Trophoblast cell (in vitro differentiated cells and primary cell): ENCODE data around the gene GOLGA8S.

Experiments used
- DNase-seq, 2 donors: peaks; one replicate each; pipeline ENCODE4 v3.0.0-alpha.2; 2016
- H2AFZ ChIP-seq: 2 replicates; pipeline ENCODE4 v1.6.1; 2013; ENCODE audit warnings: low read length, moderate library complexity, mild to moderate bottlenecking; ENCODE audit not compliant: insufficient read depth, poor library complexity
- H2AK5ac ChIP-seq: 2 replicates; pipeline ENCODE4 v1.6.1; 2013; ENCODE audit warnings: mild to moderate bottlenecking, low read length
- H2BK120ac ChIP-seq: 2 replicates; pipeline ENCODE4 v1.6.1; 2013; ENCODE audit warnings: low read length, mild to moderate bottlenecking, moderate library complexity; ENCODE audit not compliant: insufficient read depth, poor library complexity
- H2BK12ac ChIP-seq: 2 replicates; pipeline ENCODE4 v1.6.1; 2013; ENCODE audit warnings: mild to moderate bottlenecking, low read length, moderate library complexity
- H2BK5ac ChIP-seq: 2 replicates; pipeline ENCODE4 v1.6.1; 2013; ENCODE audit warnings: low read length, low read depth, moderate library complexity, mild to moderate bottlenecking; ENCODE audit not compliant: poor library complexity
- H3K14ac ChIP-seq: 2 replicates; pipeline ENCODE4 v1.6.1; 2013; ENCODE audit warnings: mild to moderate bottlenecking, low read length
- H3K18ac ChIP-seq: 2 replicates; pipeline ENCODE4 v1.6.1; 2013; ENCODE audit warnings: mild to moderate bottlenecking, low read length
- H3K23ac ChIP-seq: 2 replicates; pipeline ENCODE4 v1.6.1; 2013; ENCODE audit warnings: low read length
- H3K27ac ChIP-seq: 2 replicates; pipeline ENCODE4 v1.5.1; 2013; ENCODE audit warnings: low read depth, mild to moderate bottlenecking, inconsistent platforms, low read length, moderate library complexity
- H3K27me3 ChIP-seq: 2 replicates; pipeline ENCODE4 v1.6.1; 2013; ENCODE audit warnings: inconsistent platforms, mild to moderate bottlenecking, low read length, moderate library complexity; ENCODE audit not compliant: insufficient read depth
- H3K36me3 ChIP-seq, 2 experiments: 1 replicate in 1 of 2; 2 replicates in 1 of 2; pipeline ENCODE4 v1.6.1; 2013; ENCODE audit warnings: low read length in 2 of 2, mild to moderate bottlenecking in 2 of 2, moderate library complexity in 1 of 2; ENCODE audit not compliant: insufficient read depth in 2 of 2, control insufficient read depth in 1 of 2
- H3K4ac ChIP-seq: 2 replicates; pipeline ENCODE4 v1.6.1; 2013; ENCODE audit warnings: low read depth, mild to moderate bottlenecking, low read length, moderate library complexity
- H3K4me1 ChIP-seq, 2 experiments: 1 replicate in 1 of 2; 2 replicates in 1 of 2; pipeline ENCODE4 v1.6.1; 2013; ENCODE audit warnings: low read length in 2 of 2, mild to moderate bottlenecking in 2 of 2, moderate library complexity in 1 of 2; ENCODE audit not compliant: insufficient read depth in 2 of 2, control insufficient read depth in 1 of 2
- H3K4me2 ChIP-seq: 2 replicates; pipeline ENCODE4 v1.6.1; 2013; ENCODE audit warnings: inconsistent platforms, mild to moderate bottlenecking, low read length, moderate library complexity
- H3K4me3 ChIP-seq: 2 replicates; pipeline ENCODE4 v1.5.1; 2013; ENCODE audit warnings: mild to moderate bottlenecking, low read depth, low read length, inconsistent platforms
- H3K79me1 ChIP-seq: one replicate; pipeline ENCODE4 v1.6.1; 2013; ENCODE audit warnings: low read length
- H3K79me2 ChIP-seq: 2 replicates; pipeline ENCODE4 v1.6.1; 2013; ENCODE audit warnings: low read length, mild to moderate bottlenecking; ENCODE audit not compliant: control insufficient read depth, insufficient read depth, poor library complexity
- H3K9ac ChIP-seq: 2 replicates; pipeline ENCODE4 v1.6.1; 2013; ENCODE audit warnings: mild to moderate bottlenecking, low read length
- H3K9me3 ChIP-seq: 2 replicates; pipeline ENCODE4 v1.6.1; 2013; ENCODE audit warnings: low read depth, mild to moderate bottlenecking, control low read depth, inconsistent platforms, low read length; ENCODE audit not compliant: insufficient read depth
- H4K12ac ChIP-seq: 2 replicates; pipeline ENCODE4 v1.6.1; 2013; ENCODE audit warnings: low read depth, mild to moderate bottlenecking, low read length, moderate library complexity
- H4K8ac ChIP-seq: 2 replicates; pipeline ENCODE4 v1.6.1; 2013; ENCODE audit warnings: low read depth, mild to moderate bottlenecking, low read length, moderate library complexity
- H4K91ac ChIP-seq: one replicate; pipeline ENCODE4 v1.6.1; 2013; ENCODE audit warnings: low read depth, mild to moderate bottlenecking, low read length, moderate library complexity
- WGBS: extraction: QIAGEN DNeasy Blood & Tissue Kit; methylation state at CpG from one replicate; pipeline ENCODE4 v1.1.7; 2013; ENCODE audit warnings: missing lambda C conversion rate; ENCODE audit not compliant: insufficient read length, insufficient coverage; ENCODE audit errors: extremely low coverage; 5-methylcytosine and 5-hydroxymethylcytosine counted together

The GOLGA8S gene

DNA sequence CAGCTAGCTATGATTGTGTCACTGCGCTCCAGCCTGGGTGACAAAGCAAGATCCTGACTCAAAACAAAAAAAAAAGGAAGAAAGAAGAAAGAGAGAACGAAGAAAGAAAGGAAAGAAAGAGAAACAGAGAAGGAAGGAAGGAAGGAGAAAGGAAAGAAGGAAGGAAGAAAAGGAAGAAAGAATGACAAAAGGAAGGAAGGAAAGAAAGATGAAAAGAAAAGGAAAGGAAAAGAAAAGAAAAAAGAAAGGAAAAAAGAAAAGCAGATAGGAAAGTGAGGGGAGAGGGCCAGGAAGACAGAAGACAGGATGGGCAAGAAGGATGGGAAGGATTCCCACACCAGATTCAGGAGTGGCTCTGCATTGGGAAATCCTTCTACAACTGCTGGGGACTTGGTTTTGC is 47.6 kb downstream of the GOLGA8S start:
- no peak overlapping the region for H3K23ac ChIP-seq
- H2BK5ac ChIP-seq: no peak overlapping the region
- H3K79me2 ChIP-seq: no peaks in the 10 kb centered on the region
- H3K27me3 ChIP-seq: no peaks in the 10 kb centered on the region
- H3K27ac ChIP-seq: no peak overlapping the region
- no peak overlapping the region for H3K18ac ChIP-seq
- no peaks in the 10 kb centered on the region for H3K4me1 ChIP-seq
- no peak for DNase-seq
- H2AFZ ChIP-seq: no peak overlapping the region
- H3K4me2 ChIP-seq: no peak overlapping the region
- no peak overlapping the region for H3K4me3 ChIP-seq
- no peak overlapping the region for H4K12ac ChIP-seq
- H3K9me3 ChIP-seq: peaks cover 22% of the 10 kb centered on the region
- no peaks in the 10 kb centered on the region for H3K36me3 ChIP-seq
- no peak overlapping the region for H3K9ac ChIP-seq
- no peak overlapping the region for H2AK5ac ChIP-seq
- H3K14ac ChIP-seq: no peak overlapping the region
- no peaks in the 10 kb centered on the region for H3K79me1 ChIP-seq
- WGBS: no CpG with 5 or more reads among the region's 2 CpGs
- no peak overlapping the region for H3K4ac ChIP-seq
- H2BK12ac ChIP-seq: no peak overlapping the region
- no peak overlapping the region for H2BK120ac ChIP-seq
- no peak overlapping the region for H4K91ac ChIP-seq
- no peak overlapping the region for H4K8ac ChIP-seq

DNA sequence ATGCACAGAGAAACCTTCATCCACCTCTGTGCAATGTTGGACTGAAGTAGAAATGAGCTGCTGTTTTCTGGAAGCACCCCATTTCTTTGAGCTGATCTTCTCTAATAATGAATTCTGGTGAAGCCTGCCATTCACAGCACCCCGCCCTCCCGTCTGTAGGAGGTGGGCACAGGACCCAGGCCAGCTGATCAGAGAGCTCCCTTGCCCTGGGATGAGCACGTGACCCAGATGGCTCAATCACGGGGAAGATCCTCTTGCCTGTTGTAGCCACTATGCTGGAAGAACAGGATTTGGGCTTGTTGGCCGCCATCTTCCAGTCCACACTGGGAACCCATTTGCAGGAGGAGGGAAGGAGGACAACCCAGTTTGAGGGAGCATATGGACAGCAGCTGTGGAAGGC is 48.0 kb downstream of the GOLGA8S start:
- Histone ChIP-seq H3K4ac (no peak overlapping the region), H2AK5ac (no peak overlapping the region)

DNA sequence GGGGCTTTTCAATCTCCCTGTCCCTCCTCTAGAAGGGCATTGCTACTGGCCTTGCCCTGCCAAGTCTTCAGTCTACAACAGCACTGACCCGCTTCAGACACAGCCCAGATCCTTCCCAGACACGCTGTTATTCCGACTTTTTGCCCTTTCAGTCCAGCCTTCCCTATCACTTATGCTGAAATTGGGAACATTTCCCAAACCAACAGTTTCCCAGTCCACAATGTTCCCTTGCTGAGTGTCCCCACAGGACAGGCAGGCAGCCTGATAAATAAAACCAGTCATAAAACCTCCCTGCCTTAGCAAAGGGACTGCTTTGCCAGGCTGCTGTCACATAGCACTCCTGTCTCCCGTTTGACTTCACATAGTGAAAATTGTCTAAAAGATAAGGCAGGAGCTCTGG is 49.0 kb downstream of the GOLGA8S start:
- Histone ChIP-seq H3K79me2 (no peaks in the 10 kb centered on the region), H3K4ac (no peak overlapping the region), H2BK5ac (no peak overlapping the region), H4K12ac (no peak overlapping the region), H3K4me2 (no peak overlapping the region), H3K9me3 (peaks cover 18% of the 10 kb centered on the region), H3K27me3 (no peaks in the 10 kb centered on the region), H2AK5ac (no peak overlapping the region), H3K18ac (no peak overlapping the region), H3K14ac (no peak overlapping the region), H3K36me3 (no peaks in the 10 kb centered on the region), H3K27ac (no peak overlapping the region), H3K4me1 (no peaks in the 10 kb centered on the region), H3K79me1 (no peaks in the 10 kb centered on the region), H2BK120ac (no peak overlapping the region), H3K23ac (no peak overlapping the region), H2AFZ (no peak overlapping the region), H3K4me3 (no peak overlapping the region), H2BK12ac (no peak overlapping the region), H4K8ac (no peak overlapping the region), H4K91ac (no peak overlapping the region), H3K9ac (no peak overlapping the region)
- WGBS: no CpG with 5 or more reads among the region's 4 CpGs
- no peak for DNase-seq

More for the DNA sequence above, 48.0 kb downstream of the GOLGA8S start:
- no peaks in the 10 kb centered on the region for H3K27me3 ChIP-seq
- WGBS: no CpG with 5 or more reads among the region's 5 CpGs
- no peak overlapping the region for H3K27ac ChIP-seq
- H2BK5ac ChIP-seq: no peak overlapping the region
- no peaks in the 10 kb centered on the region for H3K79me1 ChIP-seq
- H3K23ac ChIP-seq: no peak overlapping the region
- H3K4me3 ChIP-seq: no peak overlapping the region
- H3K18ac ChIP-seq: no peak overlapping the region
- no peaks in the 10 kb centered on the region for H3K36me3 ChIP-seq
- H4K91ac ChIP-seq: no peak overlapping the region
- no peaks in the 10 kb centered on the region for H3K79me2 ChIP-seq
- no peak for DNase-seq
- peaks cover 22% of the 10 kb centered on the region for H3K9me3 ChIP-seq
- no peak overlapping the region for H3K14ac ChIP-seq
- H4K8ac ChIP-seq: no peak overlapping the region
- H4K12ac ChIP-seq: no peak overlapping the region
- no peak overlapping the region for H3K4me2 ChIP-seq
- H2AFZ ChIP-seq: no peak overlapping the region
- H2BK120ac ChIP-seq: no peak overlapping the region
- no peaks in the 10 kb centered on the region for H3K4me1 ChIP-seq
- H3K9ac ChIP-seq: no peak overlapping the region
- H2BK12ac ChIP-seq: no peak overlapping the region

DNA sequence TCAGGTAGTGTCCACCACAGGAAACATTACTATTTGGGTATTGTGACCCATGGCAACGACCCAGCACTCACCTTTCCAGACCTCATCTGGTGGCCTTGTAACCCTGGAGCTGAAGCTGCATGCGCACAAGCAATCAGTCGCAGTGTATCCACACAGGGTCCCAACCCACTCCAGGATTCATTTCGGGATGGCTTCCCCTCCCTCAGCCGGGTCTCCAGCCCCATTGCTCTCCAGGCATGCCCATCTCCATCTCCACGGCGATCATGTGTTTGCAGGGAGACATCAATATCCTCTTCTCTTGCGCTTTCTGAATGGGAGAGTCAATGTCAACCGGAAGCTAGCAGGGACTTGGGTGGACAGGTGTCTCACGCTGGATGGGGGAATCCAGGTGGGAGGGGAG is 57.3 kb downstream of the GOLGA8S start:
- H3K79me1 ChIP-seq: no peaks in the 10 kb centered on the region
- no peak overlapping the region for H3K4me2 ChIP-seq
- H2BK12ac ChIP-seq: no peak overlapping the region
- WGBS: no CpG with 5 or more reads among the region's 10 CpGs
- H3K4me1 ChIP-seq: no peaks in the 10 kb centered on the region
- H3K36me3 ChIP-seq: no peaks in the 10 kb centered on the region
- H4K8ac ChIP-seq: no peak overlapping the region
- H2BK5ac ChIP-seq: no peak overlapping the region
- no peak overlapping the region for H2AK5ac ChIP-seq
- H3K4ac ChIP-seq: no peak overlapping the region
- no peaks in the 10 kb centered on the region for H3K27me3 ChIP-seq
- H4K12ac ChIP-seq: no peak overlapping the region
- H3K4me3 ChIP-seq: no peak overlapping the region
- no peak overlapping the region for H2BK120ac ChIP-seq
- H3K18ac ChIP-seq: no peak overlapping the region
- H3K23ac ChIP-seq: no peak overlapping the region
- no peak overlapping the region for H2AFZ ChIP-seq
- H3K9ac ChIP-seq: no peak overlapping the region
- peaks cover 17% of the 10 kb centered on the region for H3K9me3 ChIP-seq
- H3K14ac ChIP-seq: no peak overlapping the region
- no peak overlapping the region for H3K27ac ChIP-seq
- no peak for DNase-seq
- no peak overlapping the region for H4K91ac ChIP-seq
- no peaks in the 10 kb centered on the region for H3K79me2 ChIP-seq
